Measurements from ENCODE around the gene SYNE2.

DNA sequence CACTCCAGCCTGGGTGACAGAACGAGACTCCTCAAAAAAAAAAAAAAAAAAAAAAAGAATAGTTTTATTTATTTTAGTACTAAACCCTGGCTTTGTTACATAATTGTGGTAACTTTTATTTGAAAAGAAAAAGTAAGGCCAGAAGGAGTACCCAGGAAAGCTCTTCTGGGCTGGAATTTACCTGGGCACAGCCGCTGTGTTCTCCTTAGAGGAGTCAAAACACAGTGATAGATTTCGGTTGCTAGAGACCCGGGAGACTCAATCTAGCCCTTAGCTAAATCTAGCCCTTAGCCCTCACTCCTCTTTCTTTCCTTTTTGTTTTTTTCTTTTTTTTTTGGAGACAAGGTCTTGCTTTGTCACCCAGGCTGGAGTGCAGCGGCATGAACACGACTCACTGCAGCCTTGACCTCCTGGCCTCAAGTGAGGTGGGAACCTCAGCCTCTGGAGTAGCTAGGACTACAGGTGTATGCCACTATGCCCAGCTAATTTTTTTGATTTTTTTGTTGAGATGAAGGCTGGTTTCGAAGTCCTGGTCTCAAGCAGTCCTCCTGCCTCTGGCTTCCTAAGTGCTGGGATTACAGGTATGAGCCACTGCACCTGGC is 49.7 kb downstream of the SYNE2 start:
- no peak for TF ChIP-seq TCF7L2 (IDR thresholded peaks at IDR 0.05; ENCODE audit: low read depth, low read length)
- TF ChIP-seq, protein P1, sequence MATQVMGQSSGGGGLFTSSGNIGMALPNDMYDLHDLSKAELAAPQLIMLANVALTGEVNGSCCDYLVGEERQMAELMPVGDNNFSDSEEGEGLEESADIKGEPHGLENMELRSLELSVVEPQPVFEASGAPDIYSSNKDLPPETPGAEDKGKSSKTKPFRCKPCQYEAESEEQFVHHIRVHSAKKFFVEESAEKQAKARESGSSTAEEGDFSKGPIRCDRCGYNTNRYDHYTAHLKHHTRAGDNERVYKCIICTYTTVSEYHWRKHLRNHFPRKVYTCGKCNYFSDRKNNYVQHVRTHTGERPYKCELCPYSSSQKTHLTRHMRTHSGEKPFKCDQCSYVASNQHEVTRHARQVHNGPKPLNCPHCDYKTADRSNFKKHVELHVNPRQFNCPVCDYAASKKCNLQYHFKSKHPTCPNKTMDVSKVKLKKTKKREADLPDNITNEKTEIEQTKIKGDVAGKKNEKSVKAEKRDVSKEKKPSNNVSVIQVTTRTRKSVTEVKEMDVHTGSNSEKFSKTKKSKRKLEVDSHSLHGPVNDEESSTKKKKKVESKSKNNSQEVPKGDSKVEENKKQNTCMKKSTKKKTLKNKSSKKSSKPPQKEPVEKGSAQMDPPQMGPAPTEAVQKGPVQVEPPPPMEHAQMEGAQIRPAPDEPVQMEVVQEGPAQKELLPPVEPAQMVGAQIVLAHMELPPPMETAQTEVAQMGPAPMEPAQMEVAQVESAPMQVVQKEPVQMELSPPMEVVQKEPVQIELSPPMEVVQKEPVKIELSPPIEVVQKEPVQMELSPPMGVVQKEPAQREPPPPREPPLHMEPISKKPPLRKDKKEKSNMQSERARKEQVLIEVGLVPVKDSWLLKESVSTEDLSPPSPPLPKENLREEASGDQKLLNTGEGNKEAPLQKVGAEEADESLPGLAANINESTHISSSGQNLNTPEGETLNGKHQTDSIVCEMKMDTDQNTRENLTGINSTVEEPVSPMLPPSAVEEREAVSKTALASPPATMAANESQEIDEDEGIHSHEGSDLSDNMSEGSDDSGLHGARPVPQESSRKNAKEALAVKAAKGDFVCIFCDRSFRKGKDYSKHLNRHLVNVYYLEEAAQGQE (IDR thresholded peaks at IDR 0.05; ENCODE audit: insufficient read depth in 1 of 2, low read depth in 2 of 2, low read length in 1 of 2), result no peak

All from Panc1 (cell line).